GM19455 (cell line): Measurements from ENCODE around the gene SLC27A2.
"Not testable (repeated sequence)": the region's sequence is repeated elsewhere in the genome, so short reads cannot be mapped to it uniquely, and the experiment has no call there.

ENCODE experiments used
- ATAC-seq: cut with Tn5 transposase; IDR thresholded peaks from one replicate; pipeline ENCODE4 v1.9.1; 2021; ENCODE audit not compliant: unreplicated experiment

The SLC27A2 gene

GRCh38 chr15:50162969-50163718 is 18.9 kb upstream of the SLC27A2 start:
- no peak for ATAC-seq

- ATAC-seq = no peak
These were observed 18.1 kb upstream of the SLC27A2 start for GRCh38 chr15:50163719-50164410.

DNA sequence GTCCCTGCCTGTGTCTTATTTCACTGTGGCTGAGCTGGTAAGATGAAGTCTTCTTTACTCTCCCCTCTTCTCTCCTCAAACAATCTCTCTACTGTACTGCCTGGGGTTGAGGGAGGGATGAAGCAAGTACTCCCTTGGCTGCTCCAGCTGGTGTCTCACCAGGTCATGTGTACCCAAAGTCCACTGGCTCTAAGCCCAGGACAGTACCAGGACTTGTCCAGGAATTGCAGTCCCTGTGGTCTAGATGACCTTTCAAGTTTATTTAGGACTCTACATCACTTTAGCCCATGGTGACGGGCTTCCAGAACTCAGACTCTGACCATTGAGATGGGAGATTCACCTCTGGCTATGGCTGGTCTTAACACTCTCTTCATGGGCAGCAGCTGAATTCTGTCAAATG is 17.5 kb upstream of the SLC27A2 start:
- ATAC-seq = no peak

DNA sequence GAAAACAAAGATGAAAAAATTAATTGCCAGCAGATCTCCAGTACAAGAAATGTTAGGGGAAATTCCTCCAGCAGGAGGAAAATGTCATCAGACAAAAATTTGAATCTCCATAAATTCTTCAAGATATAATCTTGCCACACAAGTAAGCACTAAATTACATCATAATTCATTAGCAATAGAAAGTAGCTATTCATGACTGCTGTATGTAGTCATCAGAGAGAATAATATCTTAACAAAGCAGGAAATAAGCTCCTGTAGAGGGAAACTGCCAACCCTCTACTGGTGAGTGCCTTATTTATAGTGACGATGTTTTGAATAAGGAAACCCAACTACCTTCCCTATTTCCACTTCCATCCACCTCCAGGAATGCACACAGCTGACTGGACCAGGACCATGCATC is 15.8 kb upstream of the SLC27A2 start:
- no peak for ATAC-seq

DNA sequence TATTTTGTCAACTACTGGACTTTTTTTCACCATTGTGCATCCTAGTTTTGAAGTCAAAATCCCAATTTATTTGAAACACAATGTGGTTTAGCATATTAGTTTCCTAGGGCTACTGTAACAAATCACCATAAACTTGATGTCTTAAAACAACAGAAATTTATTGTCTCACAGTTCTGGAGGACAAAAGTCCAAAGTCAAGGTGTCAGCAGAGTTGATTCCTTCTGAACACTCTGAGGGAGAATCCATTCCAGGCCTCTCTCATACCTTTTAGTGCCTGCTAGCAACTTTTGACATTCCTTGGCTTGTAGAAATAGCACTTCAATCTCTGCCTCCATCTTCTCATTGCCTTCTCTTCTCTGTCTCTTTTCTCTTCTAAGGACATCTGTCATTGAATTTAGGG is 14.9 kb upstream of the SLC27A2 start:
- no peak for ATAC-seq

DNA sequence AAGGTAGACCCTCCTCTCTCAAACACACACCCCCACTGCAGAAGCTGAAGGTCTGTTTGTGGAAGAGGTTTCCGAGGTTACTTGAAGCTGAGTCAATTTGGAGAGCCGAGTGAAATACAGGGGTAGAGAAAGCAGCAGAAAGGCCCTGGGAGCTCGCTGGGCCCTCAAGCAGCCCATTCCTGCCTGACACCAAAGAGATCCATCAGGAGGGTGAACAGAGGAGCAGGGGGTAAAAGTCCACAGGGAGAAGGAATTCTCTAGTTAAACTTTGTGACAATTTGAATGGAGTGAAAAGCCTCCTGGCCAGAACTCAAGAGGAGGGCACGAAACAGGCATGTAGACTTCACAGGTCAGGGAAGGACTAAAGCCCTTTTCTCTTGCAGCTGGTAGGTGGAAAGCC is 13.6 kb upstream of the SLC27A2 start:
- ATAC-seq = no peak

DNA sequence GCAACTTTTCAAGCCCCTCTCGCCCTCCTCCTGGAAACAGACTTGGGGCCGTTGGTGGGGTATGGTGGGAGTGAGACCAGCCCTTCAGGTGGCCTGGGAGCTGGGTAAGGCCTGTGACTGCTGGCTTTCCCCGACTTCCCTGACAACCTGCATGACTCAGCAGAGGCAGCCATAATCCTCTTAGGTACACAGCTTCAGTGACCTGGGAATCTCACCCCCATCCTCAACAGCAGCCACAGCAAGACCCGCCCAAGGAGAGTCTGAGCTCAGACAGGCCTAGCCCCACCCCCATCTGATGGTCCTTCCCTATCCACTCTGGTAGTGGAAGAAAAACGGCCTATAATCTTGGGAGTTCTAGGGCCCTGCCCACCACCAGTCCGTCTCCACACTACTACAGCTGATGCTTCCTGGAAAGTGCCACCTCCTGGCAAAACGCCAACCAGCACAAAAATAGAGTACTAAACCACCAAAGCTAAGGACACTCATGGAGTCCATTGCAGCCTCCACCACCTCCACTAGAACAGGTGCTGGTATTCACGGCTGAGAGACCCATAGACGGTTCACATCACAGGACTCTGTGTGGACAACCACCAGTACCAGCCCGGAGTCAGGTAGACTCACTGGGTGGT is 13.1 kb upstream of the SLC27A2 start:
- ATAC-seq = no peak

GRCh38 chr15:50172360-50172895 is 9.6 kb upstream of the SLC27A2 start:
- ATAC-seq = not testable (repeated sequence)

DNA sequence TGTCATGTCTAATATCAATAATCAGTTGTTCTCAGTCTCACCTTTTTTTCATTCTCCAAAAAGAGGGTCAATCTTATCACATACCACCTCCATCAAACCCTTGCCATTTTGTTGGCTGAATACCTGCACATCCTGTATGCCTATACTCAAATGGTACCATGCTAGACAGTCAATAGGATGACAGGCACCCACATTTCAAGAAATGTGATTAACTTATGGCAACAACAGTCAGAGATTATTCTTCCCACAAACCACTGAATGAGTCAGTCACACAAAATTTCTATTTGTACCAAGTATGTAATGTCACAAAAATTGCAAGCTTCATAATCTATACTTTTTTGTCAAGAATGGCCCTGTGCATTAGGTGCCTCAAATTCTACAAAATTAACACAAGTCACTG is 5.1 kb upstream of the SLC27A2 start:
- ATAC-seq = no peak

DNA sequence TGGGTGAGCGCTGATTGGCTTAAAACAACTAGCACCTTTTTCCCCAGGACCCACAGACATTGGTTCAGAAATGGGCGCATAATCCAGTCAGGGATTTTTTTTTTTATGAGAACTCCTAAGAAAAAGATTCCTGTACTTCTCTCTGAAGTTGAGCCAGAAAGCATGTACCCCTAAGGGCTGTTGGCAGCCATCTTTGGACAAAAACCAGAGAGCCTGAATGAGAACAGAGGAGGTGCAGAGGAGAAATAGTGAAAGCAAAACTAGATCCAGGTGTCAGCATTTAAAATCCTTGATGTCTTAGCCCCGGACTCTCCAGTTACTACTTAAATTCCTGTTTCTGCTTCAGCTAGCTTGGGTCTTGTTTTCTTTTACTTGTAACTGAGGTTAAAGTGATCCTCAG is 1.9 kb upstream of the SLC27A2 start:
- no peak for ATAC-seq

GRCh38 chr15:50180582-50180981 is 1.4 kb upstream of the SLC27A2 start:
- no peak for ATAC-seq

DNA sequence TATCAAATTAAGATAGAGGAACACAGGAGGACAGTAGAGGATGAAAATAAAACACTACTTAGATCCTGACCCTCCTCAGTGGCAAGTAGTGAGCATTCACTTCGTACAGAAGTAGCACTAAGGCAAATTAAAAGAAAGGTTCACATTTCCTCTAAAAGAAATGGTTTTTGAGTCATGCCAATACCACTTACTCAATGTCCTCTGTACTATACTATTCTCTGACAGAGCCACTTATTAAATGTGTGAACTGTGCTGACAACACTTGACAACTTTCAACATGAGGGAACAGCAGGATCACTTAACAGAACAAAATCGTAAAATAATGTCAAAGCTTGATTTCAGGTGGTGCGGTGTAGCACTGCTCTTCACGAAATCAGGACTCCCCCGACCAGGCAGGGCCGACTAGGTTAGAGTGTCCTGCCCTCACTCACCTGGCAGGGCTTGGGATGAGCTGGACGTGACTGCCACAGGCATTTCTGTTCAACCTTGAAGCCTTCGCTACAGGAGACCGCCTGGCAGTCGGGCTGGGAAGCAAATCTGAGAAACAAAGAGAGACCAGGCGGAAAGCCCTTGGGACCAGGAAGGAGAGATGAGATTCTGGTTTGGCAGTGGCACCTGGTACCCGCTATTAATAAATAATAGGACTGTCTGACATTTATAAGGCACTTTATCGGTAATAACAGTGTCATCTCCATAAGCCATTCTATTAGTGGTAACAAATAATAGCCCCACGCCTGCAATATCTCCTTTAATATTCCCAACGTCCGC is 611 bp upstream of the SLC27A2 start:
- ATAC-seq = no peak

- peak; percentile 32 for ATAC-seq
These were observed 420 bp downstream of the SLC27A2 start for GRCh38 chr15:50182219-50183013.

DNA sequence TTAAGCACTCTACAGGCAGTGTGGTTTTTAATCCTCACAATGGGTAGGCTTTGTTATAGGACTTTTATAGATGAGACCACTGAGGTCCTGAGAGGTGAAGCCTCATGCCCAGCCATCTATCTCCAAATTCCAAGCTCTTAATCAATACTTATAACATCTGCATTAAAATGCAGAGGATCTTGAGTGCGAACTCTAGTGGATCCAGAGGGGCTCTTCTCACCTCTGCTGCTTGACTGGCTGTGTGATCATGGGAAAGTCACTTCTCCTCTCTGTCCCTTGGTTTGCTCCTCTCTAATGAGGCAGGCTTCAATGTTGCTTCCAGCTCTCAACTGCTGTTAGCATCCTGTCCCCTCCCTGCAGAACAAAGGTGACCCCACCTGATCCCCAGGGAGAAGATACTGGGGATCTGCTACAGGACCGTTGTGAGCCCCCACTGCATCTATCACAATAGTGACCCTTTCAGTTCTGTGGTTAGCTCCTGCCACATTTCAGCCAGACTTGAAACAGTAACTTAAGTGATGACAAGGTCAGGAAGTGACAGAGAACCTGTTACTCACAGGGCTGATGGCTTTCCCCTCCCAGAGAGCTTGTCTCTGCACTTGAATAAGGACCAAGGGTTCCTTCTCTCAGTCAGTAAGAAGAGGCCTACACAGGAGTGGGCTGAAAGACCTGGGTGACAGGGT is 1.3 kb downstream of the SLC27A2 start:
- ATAC-seq = no peak

GRCh38 chr15:50184863-50185504 is 3.0 kb downstream of the SLC27A2 start:
- ATAC-seq = no peak

GRCh38 chr15:50186090-50186489 is 4.1 kb downstream of the SLC27A2 start:
- ATAC-seq = no peak

DNA sequence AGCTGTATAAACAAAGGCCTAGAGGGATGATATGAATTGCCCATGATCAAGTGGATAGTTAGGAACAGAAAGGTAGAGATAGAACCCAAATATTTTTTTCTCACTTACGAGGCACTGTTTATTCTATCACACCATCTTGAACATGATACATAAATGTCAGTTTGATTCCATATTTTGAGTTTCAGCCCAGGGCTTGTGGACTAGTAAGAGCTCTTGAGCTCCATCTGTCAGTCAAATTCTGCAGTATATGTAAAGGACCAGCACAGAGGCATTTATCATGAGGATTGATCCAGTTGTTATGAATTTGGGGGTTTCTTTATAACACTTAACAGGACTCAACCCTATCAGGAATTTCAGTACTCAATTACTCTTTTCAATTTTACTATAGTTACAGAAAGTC is 4.8 kb downstream of the SLC27A2 start:
- no peak for ATAC-seq

- ATAC-seq = no peak
These were observed 5.5 kb downstream of the SLC27A2 start for GRCh38 chr15:50187525-50187924.

- no peak for ATAC-seq
These were observed 6.0 kb downstream of the SLC27A2 start for GRCh38 chr15:50187997-50188396.
